ENCODE measurements around the gene FRMPD4.

FRMPD4 gene

DNA sequence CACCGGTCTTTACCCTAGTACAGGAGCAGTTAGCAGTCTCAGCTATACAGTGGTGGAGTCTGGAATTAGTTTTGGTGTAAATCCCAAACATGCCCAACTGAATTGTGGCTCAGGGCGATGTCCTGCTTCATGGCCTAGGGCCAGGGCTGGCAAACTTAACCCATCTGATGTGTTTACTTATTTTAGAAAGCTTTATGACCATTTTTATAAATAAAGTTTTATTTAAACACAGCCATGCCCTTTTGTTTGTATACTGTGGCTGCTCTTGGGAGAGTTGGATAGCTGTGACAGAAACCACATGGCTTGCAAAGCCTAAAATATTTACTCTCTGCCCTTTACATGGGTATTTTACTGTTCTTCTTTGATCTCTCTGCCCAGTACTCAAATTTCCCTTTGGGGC, 7.1 kb downstream of the FRMPD4 start:
- H3F3A ChIP-seq (ENCODE audit: insufficient read depth, low read length): no peaks in the 10 kb centered on the region
- H3K4me2 ChIP-seq (ENCODE audit: low read length): no peak overlapping the region
- no peaks in the 10 kb centered on the region for H4K20me1 ChIP-seq (ENCODE audit: insufficient read depth, low read length)
- H3K9ac ChIP-seq (ENCODE audit: low read length): no peak overlapping the region
- no peak overlapping the region for H3K4me3 ChIP-seq (ENCODE audit: low read depth, low read length, poor library complexity, severe bottlenecking)
- H3K27me3 ChIP-seq (ENCODE audit: insufficient read depth, low read length): no peaks in the 10 kb centered on the region
- no peaks in the 10 kb centered on the region for H3K79me2 ChIP-seq (ENCODE audit: insufficient read depth, low read length)
- no peaks in the 10 kb centered on the region for H3K36me3 ChIP-seq (ENCODE audit: insufficient read depth, low read length)
- no peaks in the 10 kb centered on the region for H3K9me2 ChIP-seq (ENCODE audit: low read depth, low read length)
- H3K4me1 ChIP-seq (ENCODE audit: insufficient read depth, low read length, severe bottlenecking): no peaks in the 10 kb centered on the region
- TF ChIP-seq CTCF (IDR thresholded peaks at IDR 0.05; ENCODE audit: low read length): no peak
- no peak for TF ChIP-seq EZH2 (IDR thresholded peaks at IDR 0.05; ENCODE audit: borderline replicate concordance, low read length)
- no peak overlapping the region for H2AFZ ChIP-seq (ENCODE audit: low read length)
- no peaks in the 10 kb centered on the region for H3K9me3 ChIP-seq (ENCODE audit: low read length)
- H3K27ac ChIP-seq (ENCODE audit: low read depth, low read length, poor library complexity, severe bottlenecking): no peak overlapping the region

- Histone ChIP-seq H3K4me1 (ENCODE audit: insufficient read depth, low read length, severe bottlenecking) (no peaks in the 10 kb centered on the region), H3K27ac (ENCODE audit: low read depth, low read length, poor library complexity, severe bottlenecking) (no peak overlapping the region), H3K9me3 (ENCODE audit: low read length) (no peaks in the 10 kb centered on the region), H3K4me3 (ENCODE audit: low read depth, low read length, poor library complexity, severe bottlenecking) (no peak overlapping the region), H3K27me3 (ENCODE audit: insufficient read depth, low read length) (no peaks in the 10 kb centered on the region), H3K9me2 (ENCODE audit: low read depth, low read length) (no peaks in the 10 kb centered on the region), H3K4me2 (ENCODE audit: low read length) (no peak overlapping the region), H3K79me2 (ENCODE audit: insufficient read depth, low read length) (no peaks in the 10 kb centered on the region), H3K36me3 (ENCODE audit: insufficient read depth, low read length) (no peaks in the 10 kb centered on the region), H3K9ac (ENCODE audit: low read length) (no peak overlapping the region), H2AFZ (ENCODE audit: low read length) (no peak overlapping the region), H3F3A (ENCODE audit: insufficient read depth, low read length) (no peaks in the 10 kb centered on the region), H4K20me1 (ENCODE audit: insufficient read depth, low read length) (no peaks in the 10 kb centered on the region)
- no peak for TF ChIP-seq CTCF (IDR thresholded peaks at IDR 0.05; ENCODE audit: low read length)
- TF ChIP-seq EZH2 (IDR thresholded peaks at IDR 0.05; ENCODE audit: borderline replicate concordance, low read length): no peak
These were observed 11.6 kb downstream of the FRMPD4 start for GRCh38 chrX:12149670-12150407.

DNA sequence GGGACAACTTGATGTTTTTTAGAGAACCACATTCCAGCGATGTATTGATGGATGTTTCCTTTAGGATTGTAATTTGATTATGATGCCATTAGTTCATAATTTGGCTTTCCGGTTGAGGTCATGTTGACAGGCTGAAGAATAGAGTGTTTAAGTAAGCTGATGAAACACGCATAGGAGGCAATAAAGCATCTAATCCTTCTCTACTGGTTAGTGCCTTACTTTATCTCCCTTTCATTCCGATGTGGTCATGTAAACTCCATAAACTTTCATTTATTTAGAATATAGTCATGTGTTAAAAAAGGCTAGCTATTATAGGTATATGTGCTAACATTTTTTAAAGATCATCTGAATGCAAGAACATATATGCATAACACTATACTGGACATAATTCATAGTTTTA, 15.0 kb downstream of the FRMPD4 start:
- Histone ChIP-seq H3K4me1 (ENCODE audit: insufficient read depth, low read length, severe bottlenecking) (no peaks in the 10 kb centered on the region), H3K4me3 (ENCODE audit: low read depth, low read length, poor library complexity, severe bottlenecking) (no peak overlapping the region), H2AFZ (ENCODE audit: low read length) (no peak overlapping the region), H3K9me3 (ENCODE audit: low read length) (no peaks in the 10 kb centered on the region), H3K79me2 (ENCODE audit: insufficient read depth, low read length) (no peaks in the 10 kb centered on the region), H3K27ac (ENCODE audit: low read depth, low read length, poor library complexity, severe bottlenecking) (no peak overlapping the region), H3K36me3 (ENCODE audit: insufficient read depth, low read length) (no peaks in the 10 kb centered on the region), H3K9ac (ENCODE audit: low read length) (no peak overlapping the region), H3K27me3 (ENCODE audit: insufficient read depth, low read length) (no peaks in the 10 kb centered on the region), H3F3A (ENCODE audit: insufficient read depth, low read length) (no peaks in the 10 kb centered on the region), H3K4me2 (ENCODE audit: low read length) (no peak overlapping the region), H4K20me1 (ENCODE audit: insufficient read depth, low read length) (no peaks in the 10 kb centered on the region), H3K9me2 (ENCODE audit: low read depth, low read length) (no peaks in the 10 kb centered on the region)
- TF ChIP-seq EZH2 (IDR thresholded peaks at IDR 0.05; ENCODE audit: borderline replicate concordance, low read length) (no peak), CTCF (IDR thresholded peaks at IDR 0.05; ENCODE audit: low read length) (no peak)
